HepG2 (cell line): ENCODE results near the gene MAPK12. TPM values are rescaled to one million over a fixed set of nuclear protein-coding genes. Genes with fewer than 3 reads are reported as not detected.

Experiments used
- ATAC-seq: fragments of 200-7000 bp; cut with Tn5 transposase; 3 replicates; pipeline ENCODE4 v1.9.1; 2020; ENCODE audit warnings: mild to moderate bottlenecking, moderate library complexity
- BruUV-seq: library from RNA; stranded (reverse); fragments of 400-500 nt; replicated peaks from 2 replicates; lab custom pipeline; 2021; lab: Mats Ljungman, UMichigan
- CTCF ChIA-PET: fragments of 300-600 bp; formaldehyde crosslinking; extraction: SDS; loops from one replicate; lab custom pipeline; 2021; ENCODE audit warnings: low total read pairs, inconsistent platforms, low intra/inter-chr PET ratio; lab: Yijun Ruan, JAX
- POLR2A ChIA-PET: fragments of 350-600 bp; sonication (Branson Sonifier 250); formaldehyde crosslinking; loops from one replicate; lab custom pipeline; 2020; ENCODE audit warnings: antibody characterized with exemption, inconsistent platforms; lab: Yijun Ruan, JAX
- DNase-seq: peaks from one replicate; pipeline ENCODE4 v3.0.0-alpha.2; 2015; ENCODE audit warnings: low spot score
- FAIRE-seq: peaks from 3 replicates; lab custom pipeline; 2011; peaks lifted over from hg19 to GRCh38; lab: Jason Lieb, UNC
- H2AFZ ChIP-seq: one replicate; pipeline ENCODE4 v1.6.1; 2011; ENCODE audit warnings: low read length, inconsistent platforms
- H3K27ac ChIP-seq: fragments of 300-600 bp; 3 replicates; pipeline ENCODE4 v1.8.0; 2011; ENCODE audit warnings: mixed run types, mild to moderate bottlenecking, mixed read lengths, low read length, inconsistent platforms; ENCODE audit not compliant: insufficient read depth; ENCODE audit errors: extremely low read length
- H3K27me3 ChIP-seq, 2 experiments: fragments of 200-600 bp in 1 of 2; 2 replicates in 1 of 2; 3 replicates in 1 of 2; pipeline versions ENCODE4 v1.6.0 to v1.8.0; 2011; ENCODE audit warnings: low read length in 2 of 2, mild to moderate bottlenecking in 2 of 2, moderate library complexity in 2 of 2, inconsistent platforms in 1 of 2; ENCODE audit not compliant: insufficient read depth in 2 of 2, control insufficient read depth in 1 of 2
- H3K36me3 ChIP-seq, 2 experiments: fragments of 200-600 bp in 1 of 2; replicated peaks in 1 of 2; 2 replicates in 1 of 2; 3 replicates in 1 of 2; pipeline versions ENCODE4 v1.5.1 to v1.8.0; 2011; ENCODE audit warnings: low read length in 2 of 2, inconsistent platforms in 1 of 2; ENCODE audit not compliant: insufficient read depth in 2 of 2, control insufficient read depth in 1 of 2
- H3K4me1 ChIP-seq: 2 replicates; pipeline ENCODE4 v1.5.1; 2012; ENCODE audit warnings: low read length, inconsistent platforms; ENCODE audit not compliant: insufficient read depth
- H3K4me2 ChIP-seq: 2 replicates; pipeline ENCODE4 v1.6.0; 2011; ENCODE audit warnings: low read depth, low read length, inconsistent platforms
- H3K4me3 ChIP-seq, 3 experiments: fragments of 200-600 bp in 1 of 3; sonication (generic), shearing (Covaris generic) in 1 of 3; replicated peaks in 1 of 3; 2 replicates each; pipeline ENCODE4 v1.5.1; 2011 to 2016; ENCODE audit warnings: low read length in 3 of 3, inconsistent platforms in 2 of 3, low read depth in 2 of 3, mild to moderate bottlenecking in 2 of 3, control low read depth in 1 of 3, mixed read lengths in 1 of 3; ENCODE audit not compliant: insufficient read depth in 1 of 3
- H3K79me2 ChIP-seq: one replicate; pipeline ENCODE4 v1.6.1; 2011; ENCODE audit warnings: low read length, inconsistent platforms; ENCODE audit not compliant: insufficient read depth
- H3K9ac ChIP-seq: 2 replicates; pipeline ENCODE4 v1.6.0; 2011; ENCODE audit warnings: mild to moderate bottlenecking, low read depth, low read length, inconsistent platforms; ENCODE audit not compliant: insufficient read depth
- H3K9me3 ChIP-seq: 2 replicates; pipeline ENCODE4 v1.5.1; 2012; ENCODE audit warnings: mild to moderate bottlenecking, low read length
- H4K20me1 ChIP-seq: 2 replicates; pipeline ENCODE4 v1.6.0; 2011; ENCODE audit warnings: inconsistent platforms, mild to moderate bottlenecking, low read length, moderate library complexity; ENCODE audit not compliant: insufficient read depth
- CTCF ChIP-seq: sonication (generic); formaldehyde crosslinking; IDR thresholded peaks from 2 replicates; pipeline ENCODE4 v1.5.0; 2020; ENCODE audit warnings: mild to moderate bottlenecking, missing genetic modification reagents, moderate library complexity
- GATAD1 ChIP-seq: IDR thresholded peaks from 2 replicates; pipeline ENCODE4 v1.6.1; 2016; ENCODE audit warnings: missing genetic modification reagents, missing compliant biosample characterization
- IRF1 ChIP-seq: sonication (generic); formaldehyde crosslinking; IDR thresholded peaks from 2 replicates; pipeline ENCODE4 v1.4.0; 2020; ENCODE audit warnings: low read depth, mild to moderate bottlenecking, missing genetic modification reagents
- MEF2D ChIP-seq: sonication (generic); formaldehyde crosslinking; IDR thresholded peaks from 2 replicates; pipeline ENCODE4 v1.5.1; 2020; ENCODE audit warnings: mild to moderate bottlenecking, missing genetic modification reagents
- PPARG ChIP-seq: conservative IDR thresholded peaks from 2 replicates; pipeline ENCODE4 v1.6.1; 2016; ENCODE audit warnings: missing biosample characterization, missing genetic modification reagents
- SUZ12 ChIP-seq: fragments of 150-350 bp; IDR thresholded peaks from 2 replicates; pipeline ENCODE4 v1.6.1; 2014; ENCODE audit warnings: low read depth, low read length
- THYN1 ChIP-seq: sonication (generic); formaldehyde crosslinking; IDR thresholded peaks from 2 replicates; pipeline ENCODE4 v1.8.1; 2023; ENCODE audit warnings: low read depth, mild to moderate bottlenecking, moderate library complexity, missing genetic modification reagents, borderline replicate concordance
- ZNF136 ChIP-seq: sonication (generic); formaldehyde crosslinking; IDR thresholded peaks from 2 replicates; pipeline ENCODE4 v1.8.1; 2022; ENCODE audit warnings: low read depth, mild to moderate bottlenecking, moderate library complexity, missing genetic modification reagents
- ZNF17 ChIP-seq: sonication (generic); formaldehyde crosslinking; IDR thresholded peaks from 2 replicates; pipeline ENCODE4 v1.5.0; 2020; ENCODE audit warnings: mild to moderate bottlenecking, missing genetic modification reagents
- ZNF577 ChIP-seq: sonication (generic); formaldehyde crosslinking; IDR thresholded peaks from 2 replicates; pipeline ENCODE4 v1.4.0; 2020; ENCODE audit warnings: mild to moderate bottlenecking, low read depth, missing genetic modification reagents, borderline replicate concordance
- ZNF652 ChIP-seq: IDR thresholded peaks from 2 replicates; pipeline ENCODE4 v1.6.1; 2016; ENCODE audit warnings: low read depth, borderline replicate concordance
- ZNF713 ChIP-seq: sonication (generic); formaldehyde crosslinking; IDR thresholded peaks from 2 replicates; pipeline ENCODE4 v1.4.0; 2020; ENCODE audit warnings: mild to moderate bottlenecking, missing genetic modification reagents
- ZNF724P ChIP-seq: sonication (generic); formaldehyde crosslinking; IDR thresholded peaks from 2 replicates; pipeline ENCODE4 v1.8.0; 2022; ENCODE audit warnings: missing genetic modification reagents, borderline replicate concordance
- ZNF775 ChIP-seq: sonication (generic); formaldehyde crosslinking; IDR thresholded peaks from 2 replicates; pipeline ENCODE4 v1.4.0; 2020; ENCODE audit warnings: missing genetic modification reagents, mild to moderate bottlenecking, moderate library complexity, borderline replicate concordance
- ZNF780A ChIP-seq: sonication (generic); formaldehyde crosslinking; IDR thresholded peaks from 2 replicates; pipeline ENCODE4 v1.8.0; 2022; ENCODE audit warnings: mild to moderate bottlenecking, missing genetic modification reagents, moderate library complexity
- WGBS: methylation state at CpG from one replicate; pipeline ENCODE4 v1.1.6; 2017; ENCODE audit warnings: low lambda C conversion rate; 5-methylcytosine and 5-hydroxymethylcytosine counted together
- in situ Hi-C: cut with HindIII; loops from 2 replicates; pipeline ENCODE4 v1.10.0; 2017; ENCODE audit warnings: low pct_unique_long_range_greater_than_20kb; ENCODE audit not compliant: extremely low pct_ligation_motif_present
- intact Hi-C: fragments of 100-400 bp; cut with micrococcal nuclease; formaldehyde crosslinking; loops from one replicate; pipeline ENCODE4 v1.10.0; 2022; ENCODE audit not compliant: unreplicated experiment
- polyA plus RNA-seq, 8 experiments: library from polyadenylated mRNA; depleted of rRNA in 3 of 8; stranded (reverse) in 7 of 8; unstranded in 1 of 8; fragments of >200 nt; fragmentation: Illumina TruSeq in 4 of 8; extraction: Trizol in 4 of 8; gene quantifications; 2 replicates each; pipeline versions ENCODE4 v1.2.1 to v1.2.3, GENCODE V29; 2011 to 2016; ENCODE audit warnings: low read depth in 4 of 8, missing spikeins in 1 of 8, mixed read lengths in 1 of 8; ENCODE audit not compliant: insufficient read depth in 1 of 8
- total RNA-seq, 5 experiments: library from RNA; depleted of rRNA; stranded (reverse); fragments of >200 nt; fragmentation: Illumina TruSeq; extraction: Trizol; gene quantifications; 2 replicates each; pipeline ENCODE4 v1.2.3, GENCODE V29; 2016; ENCODE audit warnings: low read depth in 1 of 5

Gene MAPK12
- total and polyA plus RNA-seq, 2 of the 13 experiments (the other 11 are each of a cell fraction or from before 2014, with no cell fraction given): 22.2 to 23.3 TPM

- ChIA-PET POLR2A (no interaction called here), CTCF (no interaction called here)
- TF ChIP-seq MEF2D (CRISPR knock-in tag) (no peak), ZNF577 (CRISPR knock-in tag) (no peak), PPARG (CRISPR knock-in tag) (no peak), CTCF (no peak), IRF1 (no peak), ZNF17 (CRISPR knock-in tag) (no peak), THYN1 (CRISPR knock-in tag) (no peak), ZNF136 (CRISPR knock-in tag) (no peak), ZNF713 (CRISPR knock-in tag) (no peak), ZNF780A (CRISPR knock-in tag) (no peak), ZNF652 (CRISPR knock-in tag) (no peak), ZNF775 (CRISPR knock-in tag) (no peak), SUZ12 (no peak), ZNF724P (CRISPR knock-in tag) (no peak), GATAD1 (no peak)
- BruUV-seq: no TSS peak
- H3K36me3 ChIP-seq: peaks cover 34 to 51% of the 10 kb centered on the region in 2 experiments; a peak in 4 of 5 replicates
- H3K4me3 ChIP-seq: no peak overlapping the region
- ATAC-seq (no peak), FAIRE-seq (no peak), DNase-seq (no peak)
- intact Hi-C loops (no loop called here), in situ Hi-C loops (no loop called here)
- H3K79me2 ChIP-seq: no peaks in the 10 kb centered on the region
- H3K9me3 ChIP-seq: no peaks in the 10 kb centered on the region
- H4K20me1 ChIP-seq: no peaks in the 10 kb centered on the region
- whole genome bisulfite sequencing: 98% methylated on average over 36 of the region's 36 CpGs
- H3K27me3 ChIP-seq: no peaks in the 10 kb centered on the region
- no peak overlapping the region for H3K27ac ChIP-seq
- H2AFZ ChIP-seq: no peak overlapping the region
- no peaks in the 10 kb centered on the region for H3K4me1 ChIP-seq
- H3K9ac ChIP-seq: no peak overlapping the region
- no peak overlapping the region for H3K4me2 ChIP-seq
These were observed 19.9 kb upstream of the MAPK12 start for GRCh38 chr22:50281384-50281760.
